ENCODE data around the gene ASB1. TPM values are rescaled to one million over a fixed set of nuclear protein-coding genes. Genes with fewer than 3 reads are reported as not detected.

Gene ASB1
- total and polyA plus RNA-seq, 10 of the 15 experiments (the other 5 are each of a cell fraction or from before 2014, with no cell fraction given) = 5.2 to 31.2 (median 25.8) TPM

- DNase-seq (ENCODE audit: low read depth, low spot score) (no peak), ATAC-seq (no peak), FAIRE-seq (no peak)
- Histone ChIP-seq H3K4me2 (ENCODE audit: control insufficient read depth, insufficient read depth) (no peak overlapping the region), H2AFZ (ENCODE audit: control insufficient read depth, low read depth, low read length) (no peak overlapping the region), H3K79me2 (ENCODE audit: control insufficient read depth, insufficient read depth, low read length) (no peaks in the 10 kb centered on the region), H3K9me3 (replicated peaks; ENCODE audit: control insufficient read depth, insufficient read depth, low read length) (no peaks in the 10 kb centered on the region), H3K9ac (ENCODE audit: control insufficient read depth, insufficient read depth, low read length) (no peak overlapping the region), H3K4me1 (ENCODE audit: control insufficient read depth, insufficient read depth, low read length) (no peaks in the 10 kb centered on the region), H3K27ac (ENCODE audit: control insufficient read depth, insufficient read depth) (no peak overlapping the region), H3K4me3 (no peak overlapping the region), H3K27me3 (replicated peaks in 1 of 2; ENCODE audit: control insufficient read depth in 2 of 2, insufficient read depth in 2 of 2, low read length in 1 of 2) (no peaks in the 10 kb centered on the region), H3K36me3 (ENCODE audit: control insufficient read depth in 2 of 2, insufficient read depth in 2 of 2, low read length in 1 of 2) (no peaks in the 10 kb centered on the region), H4K20me1 (ENCODE audit: control insufficient read depth, insufficient read depth) (no peaks in the 10 kb centered on the region)
- RAD21 ChIA-PET (ENCODE audit: unreplicated experiment) = no interaction called here
- in situ Hi-C loops (cut with MboI) = no loop called here
- 61% methylated on average over 8 of the region's 8 CpGs for WGBS (ENCODE audit: insufficient coverage, insufficient replicate concordance, low lambda C conversion rate, missing lambda C conversion rate)
- BruUV-seq (replicated peaks) = no TSS peak
- SMC1A ChIA-PET (ENCODE audit: uncharacterized antibody, unreplicated experiment) = no interaction called here
- POLR2A ChIA-PET = no interaction called here
- intact Hi-C loops (cut with micrococcal nuclease; ENCODE audit: unreplicated experiment) = no loop called here
- TF ChIP-seq SP1 (IDR thresholded peaks at IDR 0.05; ENCODE audit: low read depth, low read length) (no peak), JUNB (IDR thresholded peaks at IDR 0.05) (no peak), CUX1 (IDR thresholded peaks at IDR 0.05; ENCODE audit: insufficient replicate concordance, low read depth, low read length) (no peak), TCF3 (IDR thresholded peaks at IDR 0.05; ENCODE audit: borderline replicate concordance, insufficient read depth, low read depth, low read length) (no peak), WRNIP1 (IDR thresholded peaks at IDR 0.05; ENCODE audit: borderline replicate concordance, low read depth, low read length) (no peak), ZBED1 (IDR thresholded peaks at IDR 0.05; ENCODE audit: borderline replicate concordance) (no peak), SMAD5 (IDR thresholded peaks at IDR 0.05; ENCODE audit: low read depth) (no peak), PML (IDR thresholded peaks at IDR 0.05; ENCODE audit: low read length) (no peak), SMAD1 (IDR thresholded peaks at IDR 0.05; ENCODE audit: low read depth, partially characterized antibody) (no peak), PAX8 (IDR thresholded peaks at IDR 0.05) (no peak), CREM (IDR thresholded peaks at IDR 0.05; ENCODE audit: low read depth) (no peak), SIN3A (IDR thresholded peaks at IDR 0.05; ENCODE audit: low read depth, low read length) (no peak)
- CTCF ChIA-PET = no interaction called here
Observed at GRCh38 chr2:238406998-238407285, 19.8 kb upstream of the ASB1 start.

Data from GM12878 (cell line).